GM12873 (cell line): ENCODE data around the gene AGPAT3.

Source experiments
- CTCF ChIP-seq: IDR thresholded peaks from 2 replicates; pipeline ENCODE4 v1.5.1; 2012; ENCODE audit warnings: low read depth, mild to moderate bottlenecking, moderate library complexity, low read length, control low read depth; ENCODE audit not compliant: insufficient read depth; ENCODE audit errors: missing control alignments

Gene AGPAT3

GRCh38 chr21:43930074-43930847, 65.2 kb downstream of the AGPAT3 start:
- no peak for TF ChIP-seq CTCF

- TF ChIP-seq CTCF: no peak
Measured at GRCh38 chr21:43930848-43931375, 65.9 kb downstream of the AGPAT3 start.

DNA sequence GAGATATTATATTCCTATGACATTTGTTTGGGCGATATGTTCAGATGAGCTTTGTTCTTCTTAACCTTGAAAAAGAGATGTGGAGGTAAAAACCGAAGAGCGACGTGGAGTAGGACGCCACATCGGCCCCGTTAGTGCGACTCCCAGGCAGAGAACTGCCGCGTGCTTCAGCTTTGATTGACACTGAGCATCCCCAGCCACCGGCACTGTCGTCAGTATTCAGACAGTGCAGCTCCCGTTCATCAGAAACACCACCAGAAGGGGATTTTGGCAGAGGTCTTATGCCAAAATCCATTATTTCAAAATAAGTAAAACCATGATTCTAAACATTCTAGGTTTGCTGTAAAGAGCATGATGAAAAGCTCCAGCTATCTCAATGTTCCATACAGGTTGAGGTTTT, 66.5 kb downstream of the AGPAT3 start:
- TF ChIP-seq CTCF: no peak

- no peak for TF ChIP-seq CTCF
Measured at GRCh38 chr21:43932005-43932404, 67.0 kb downstream of the AGPAT3 start.

DNA sequence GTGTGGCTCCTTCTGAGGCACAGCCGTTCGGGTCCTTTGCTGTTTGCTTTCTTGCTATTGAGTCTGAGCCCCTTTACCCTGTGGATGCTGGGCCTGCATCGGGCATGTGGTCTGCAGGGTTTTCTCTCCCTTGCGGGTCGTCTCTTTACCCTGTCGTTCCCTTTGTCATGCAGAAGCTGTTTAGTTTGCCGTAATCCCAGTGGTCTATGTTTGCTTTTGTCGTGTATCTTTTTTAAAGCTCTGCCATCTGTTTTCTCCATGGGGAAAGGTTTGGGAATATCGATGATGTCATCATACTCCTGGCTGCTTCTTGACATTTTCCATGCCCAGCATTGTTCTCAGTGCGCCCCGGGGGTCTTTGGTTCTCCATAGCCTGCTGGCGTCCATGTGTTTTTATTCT, 68.2 kb downstream of the AGPAT3 start:
- TF ChIP-seq CTCF: no peak

DNA sequence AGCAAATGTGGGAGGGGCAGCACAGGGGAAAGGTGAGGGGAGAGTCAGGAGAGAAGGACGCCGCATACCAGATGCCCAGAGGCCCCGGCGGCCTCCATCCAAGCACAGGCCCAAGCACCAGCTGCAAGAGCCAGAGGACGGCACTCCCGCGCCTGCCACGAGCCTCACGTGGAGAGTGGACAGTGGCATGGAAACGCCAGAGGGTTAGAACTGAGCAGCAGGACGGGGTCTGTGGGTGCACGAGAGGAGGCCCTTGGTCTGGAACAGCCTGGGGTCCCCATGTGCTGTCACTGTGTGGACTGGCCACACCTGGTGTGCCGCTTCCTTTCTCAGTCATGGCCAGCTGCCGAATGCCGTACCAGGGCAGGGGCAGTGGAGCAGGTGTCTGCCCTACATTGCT, 68.7 kb downstream of the AGPAT3 start:
- TF ChIP-seq CTCF: no peak

DNA sequence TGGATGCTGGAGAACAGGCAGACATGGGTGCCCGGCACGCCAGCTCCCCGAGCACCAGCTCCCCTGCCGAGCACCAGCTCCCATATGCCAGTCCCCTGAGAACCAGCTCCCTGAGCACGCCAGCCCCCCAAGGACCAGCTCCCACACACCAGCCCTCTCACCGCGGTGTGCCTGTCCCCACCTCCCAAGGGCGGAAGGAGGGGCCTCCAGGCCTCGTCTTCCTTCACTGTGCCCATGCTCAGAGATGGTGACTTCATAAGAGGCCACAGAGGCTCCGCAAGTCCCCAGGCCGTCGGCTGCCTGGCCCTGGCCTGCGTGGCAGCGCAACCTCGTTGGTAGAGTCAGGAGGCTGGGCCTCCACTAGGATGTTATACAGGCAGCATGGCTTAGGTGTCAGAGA, 69.1 kb downstream of the AGPAT3 start:
- TF ChIP-seq CTCF: no peak
